GM12872 (cell line): Measurements from ENCODE around the gene DRICH1.

Experiments used
- TF ChIP-seq, protein P1 (sequence below): IDR thresholded peaks from 3 replicates; pipeline ENCODE4 v1.5.1; 2011; ENCODE audit warnings: low read depth, mild to moderate bottlenecking, low read length, moderate library complexity; ENCODE audit not compliant: insufficient read depth

The DRICH1 gene

DNA sequence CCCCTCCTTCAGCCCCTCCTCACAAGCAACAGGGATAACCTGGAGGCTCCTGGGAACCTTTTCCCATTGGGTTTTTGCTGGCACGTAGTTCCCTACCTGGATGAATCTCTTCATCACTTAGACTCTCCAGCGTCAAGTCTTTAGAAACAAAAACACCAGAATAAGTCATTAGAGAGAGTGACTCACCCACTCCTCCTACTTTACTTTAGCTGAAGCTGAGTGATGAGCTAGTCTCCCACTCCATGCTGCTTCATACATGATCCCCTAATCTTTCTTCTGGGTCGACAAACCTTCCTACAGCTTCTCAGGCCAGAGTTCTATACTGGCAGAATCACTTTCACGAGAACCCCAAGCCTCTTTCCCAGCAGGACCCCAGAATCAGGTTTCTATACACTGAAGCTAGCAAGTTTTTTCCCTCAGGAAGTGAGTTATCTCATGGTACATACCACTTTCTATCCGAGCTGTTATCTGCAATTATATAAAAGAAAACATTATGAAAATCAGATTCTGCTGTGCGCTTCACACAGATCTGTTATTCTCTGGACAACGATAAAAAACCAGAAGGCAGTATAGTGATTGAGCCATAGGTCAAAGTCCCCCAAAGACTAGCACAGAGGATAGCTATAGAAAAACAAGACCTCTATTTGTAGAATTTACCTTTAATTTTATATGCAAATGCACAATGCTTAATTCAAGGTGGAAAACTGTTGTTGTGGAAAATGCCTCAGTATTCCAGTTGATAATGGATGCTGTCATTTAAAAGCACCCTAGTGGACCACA, 18.7 kb downstream of the DRICH1 start:
- TF ChIP-seq, protein P1, sequence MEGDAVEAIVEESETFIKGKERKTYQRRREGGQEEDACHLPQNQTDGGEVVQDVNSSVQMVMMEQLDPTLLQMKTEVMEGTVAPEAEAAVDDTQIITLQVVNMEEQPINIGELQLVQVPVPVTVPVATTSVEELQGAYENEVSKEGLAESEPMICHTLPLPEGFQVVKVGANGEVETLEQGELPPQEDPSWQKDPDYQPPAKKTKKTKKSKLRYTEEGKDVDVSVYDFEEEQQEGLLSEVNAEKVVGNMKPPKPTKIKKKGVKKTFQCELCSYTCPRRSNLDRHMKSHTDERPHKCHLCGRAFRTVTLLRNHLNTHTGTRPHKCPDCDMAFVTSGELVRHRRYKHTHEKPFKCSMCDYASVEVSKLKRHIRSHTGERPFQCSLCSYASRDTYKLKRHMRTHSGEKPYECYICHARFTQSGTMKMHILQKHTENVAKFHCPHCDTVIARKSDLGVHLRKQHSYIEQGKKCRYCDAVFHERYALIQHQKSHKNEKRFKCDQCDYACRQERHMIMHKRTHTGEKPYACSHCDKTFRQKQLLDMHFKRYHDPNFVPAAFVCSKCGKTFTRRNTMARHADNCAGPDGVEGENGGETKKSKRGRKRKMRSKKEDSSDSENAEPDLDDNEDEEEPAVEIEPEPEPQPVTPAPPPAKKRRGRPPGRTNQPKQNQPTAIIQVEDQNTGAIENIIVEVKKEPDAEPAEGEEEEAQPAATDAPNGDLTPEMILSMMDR = no peak

DNA sequence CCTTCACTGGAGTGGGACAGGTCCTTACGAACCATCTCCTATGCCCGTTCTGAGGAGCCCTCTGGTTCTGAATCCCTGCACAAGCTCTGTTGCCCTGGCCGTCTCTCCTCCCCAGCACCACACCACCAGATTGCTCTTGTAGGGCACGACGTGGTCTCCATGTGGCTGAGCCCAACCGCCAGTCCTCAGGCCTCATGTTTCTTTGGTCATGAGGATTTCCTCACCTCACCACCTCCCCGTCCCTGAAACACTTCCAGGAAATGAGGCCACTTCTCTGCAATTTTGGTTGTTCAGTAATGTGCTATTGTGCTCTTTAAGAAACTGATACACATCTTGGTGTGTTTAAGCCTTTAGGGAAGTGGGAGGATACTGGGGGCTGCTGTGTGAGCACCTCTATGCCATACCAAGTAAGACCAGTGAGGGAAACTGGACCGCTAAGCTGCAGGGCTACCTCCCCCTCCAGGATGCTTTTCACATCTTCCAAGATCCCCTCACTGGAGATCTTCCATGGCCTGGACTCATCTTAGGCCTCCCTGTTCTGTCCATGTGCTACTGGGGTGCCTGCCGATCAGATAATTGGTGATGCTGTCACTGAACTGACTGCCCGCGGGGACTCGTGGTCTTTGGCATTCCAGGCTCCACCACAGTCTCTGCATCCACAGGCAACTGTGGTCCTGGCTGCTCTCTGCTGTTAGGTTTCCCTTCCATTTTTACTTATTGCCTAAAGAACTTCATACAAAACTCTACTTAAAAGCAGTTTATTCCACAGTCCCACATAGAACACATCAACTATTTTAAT, 21.9 kb downstream of the DRICH1 start:
- TF ChIP-seq, protein P1 = no peak

DNA sequence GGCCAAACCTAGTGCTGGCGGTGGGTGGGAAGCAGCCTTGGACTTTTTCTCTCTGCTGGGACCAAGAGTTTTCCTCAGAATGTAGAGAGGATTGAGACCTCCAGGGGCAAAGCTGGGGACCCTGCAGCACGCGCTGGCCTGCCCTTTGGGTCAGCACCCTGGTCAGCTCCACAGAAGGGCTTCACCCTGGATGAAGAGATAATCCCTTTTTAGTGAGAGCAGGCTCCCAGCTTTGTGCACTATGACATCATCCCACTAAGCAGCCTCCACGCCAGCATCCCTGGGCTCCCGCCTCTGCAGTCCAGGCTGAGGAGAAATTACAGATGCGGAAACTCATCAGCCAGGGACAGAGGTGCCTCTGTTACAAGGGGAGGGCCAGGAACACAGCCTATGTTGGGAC, 23.5 kb downstream of the DRICH1 start:
- TF ChIP-seq, protein P1 = no peak

DNA sequence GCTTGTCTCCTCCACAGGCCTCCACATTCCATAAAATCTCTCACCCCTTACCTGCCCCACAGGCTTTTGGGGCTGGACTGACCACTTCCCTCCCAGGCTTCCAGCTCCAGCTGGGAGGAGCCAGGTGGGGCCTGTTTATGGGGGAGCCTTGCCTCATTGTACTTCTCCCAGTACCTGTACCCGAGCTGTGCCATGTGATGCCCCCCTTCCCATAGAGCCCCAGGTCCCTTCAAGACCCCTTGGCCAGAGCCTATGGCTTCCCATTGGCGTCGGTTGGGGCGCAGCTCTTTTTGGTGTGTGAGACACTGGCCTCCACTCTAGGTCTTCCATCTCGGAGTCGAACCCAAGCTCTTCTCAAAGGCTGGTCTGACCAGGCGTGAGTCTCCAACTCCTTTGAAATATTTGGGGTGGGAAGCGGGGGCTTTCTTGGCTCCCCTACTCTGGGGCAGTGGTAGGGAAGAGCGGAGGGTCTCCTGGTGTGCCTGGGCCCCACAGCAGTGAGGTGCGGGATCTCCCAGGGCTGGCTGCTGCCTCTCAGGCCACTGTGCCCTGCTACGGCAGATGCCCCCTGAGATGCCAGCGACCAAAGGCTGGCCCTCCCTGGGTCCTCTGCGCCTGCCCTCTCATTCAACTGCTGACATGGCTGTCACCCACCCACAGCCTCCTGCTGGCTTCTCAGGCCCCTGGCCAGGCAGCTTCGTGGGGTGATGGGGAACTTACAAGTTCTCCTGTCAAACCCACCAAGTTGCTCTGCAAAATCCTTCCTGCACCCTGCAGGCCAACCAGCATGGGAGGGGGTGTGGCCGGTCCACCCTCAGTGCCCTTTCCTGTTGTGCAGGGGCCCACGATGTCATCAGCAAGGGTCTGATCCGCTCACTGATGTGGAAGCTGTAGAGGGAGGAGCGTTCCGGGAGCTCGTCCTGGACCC, 25.7 kb downstream of the DRICH1 start:
- TF ChIP-seq, protein P1 = no peak

DNA sequence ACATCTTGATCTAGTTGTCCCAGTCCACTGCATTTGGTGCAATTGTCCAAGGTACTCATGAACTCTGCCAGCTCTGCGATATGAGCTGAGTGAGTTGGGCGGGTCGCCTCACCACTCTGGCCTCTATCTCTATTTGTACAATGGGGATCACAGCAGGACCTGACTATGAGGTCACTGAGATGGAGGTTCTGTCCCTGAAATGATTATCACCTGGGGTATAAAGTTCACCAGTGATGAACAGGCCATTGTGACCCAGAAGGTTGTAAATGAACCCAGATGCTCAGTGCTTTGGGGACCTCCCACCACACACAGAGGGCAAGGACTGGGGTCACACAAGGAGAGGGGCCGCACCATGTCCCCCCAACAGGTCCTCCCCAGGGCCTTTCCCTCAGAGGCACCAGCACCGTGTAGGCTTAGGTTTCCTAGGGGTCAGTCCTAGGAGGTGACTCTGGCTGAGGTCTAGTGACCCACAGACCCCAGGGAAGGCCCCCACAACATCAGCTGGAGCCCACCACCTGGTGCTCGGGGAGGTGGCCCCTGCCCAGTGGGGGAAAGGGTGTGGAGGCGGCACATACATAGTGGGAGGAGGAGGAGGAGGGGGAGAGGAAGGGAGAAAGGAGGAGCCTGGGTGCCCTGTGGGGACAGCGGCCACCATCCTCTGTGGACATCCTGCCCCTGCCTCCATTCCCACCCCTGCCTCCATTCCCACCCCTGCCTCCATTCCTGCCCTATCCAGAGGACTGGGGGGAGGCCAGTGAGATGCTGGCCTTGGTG, 27.0 kb downstream of the DRICH1 start:
- TF ChIP-seq, protein P1 = no peak

DNA sequence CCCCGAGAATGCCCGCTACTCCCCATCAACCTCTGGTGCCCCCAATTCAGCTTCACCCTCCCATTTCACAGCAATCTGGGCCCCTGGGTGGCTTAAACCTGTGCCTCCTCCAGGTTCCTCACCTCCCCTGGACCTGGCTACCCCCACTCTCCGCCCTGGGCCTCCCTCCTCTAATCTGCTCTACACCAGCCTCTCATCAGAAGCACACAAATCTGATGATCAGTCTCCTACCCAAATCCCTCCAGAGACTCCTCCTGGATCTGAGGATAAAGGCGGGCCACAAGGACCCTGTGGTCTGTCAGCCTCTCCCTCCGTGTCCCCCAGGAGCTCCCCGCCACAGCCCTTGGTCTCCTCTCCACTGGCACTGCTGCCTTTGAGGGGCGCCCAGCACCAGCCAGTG, 28.9 kb downstream of the DRICH1 start:
- TF ChIP-seq, protein P1 = no peak
